HuH-7 (cell line): ENCODE measurements around the gene EIF3D.
A peak's percentile ranks its signal among the peaks of the same experiment; 100 is the strongest.

Experiments
- DNase-seq: peaks from one replicate; pipeline ENCODE4 v3.0.0; 2011; ENCODE audit warnings: low spot score

Gene EIF3D

DNA sequence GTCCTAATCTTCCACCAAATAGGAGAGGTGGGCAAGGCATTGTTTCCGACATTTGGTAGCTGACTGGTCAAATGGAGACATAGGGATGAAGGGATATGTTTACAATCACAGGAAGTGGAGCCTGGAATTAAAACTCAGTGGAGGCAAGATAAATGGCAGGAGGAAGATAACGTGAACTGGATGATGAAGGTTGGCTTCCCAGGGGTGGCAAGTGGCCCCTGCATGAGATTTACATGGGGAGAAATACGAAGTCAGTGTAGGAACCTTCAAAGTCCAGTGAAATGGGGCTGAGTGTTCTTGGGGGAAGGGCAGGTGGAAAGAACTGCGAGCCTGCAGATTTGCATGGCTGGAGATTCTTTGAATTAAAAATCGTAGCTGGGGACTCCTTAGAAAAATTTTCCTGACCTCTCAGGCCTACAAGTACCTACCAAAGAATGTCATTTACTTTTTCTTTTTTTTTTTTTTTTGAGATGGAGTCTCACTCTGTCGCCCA, 21.4 kb downstream of the EIF3D start:
- DNase-seq: no peak

DNA sequence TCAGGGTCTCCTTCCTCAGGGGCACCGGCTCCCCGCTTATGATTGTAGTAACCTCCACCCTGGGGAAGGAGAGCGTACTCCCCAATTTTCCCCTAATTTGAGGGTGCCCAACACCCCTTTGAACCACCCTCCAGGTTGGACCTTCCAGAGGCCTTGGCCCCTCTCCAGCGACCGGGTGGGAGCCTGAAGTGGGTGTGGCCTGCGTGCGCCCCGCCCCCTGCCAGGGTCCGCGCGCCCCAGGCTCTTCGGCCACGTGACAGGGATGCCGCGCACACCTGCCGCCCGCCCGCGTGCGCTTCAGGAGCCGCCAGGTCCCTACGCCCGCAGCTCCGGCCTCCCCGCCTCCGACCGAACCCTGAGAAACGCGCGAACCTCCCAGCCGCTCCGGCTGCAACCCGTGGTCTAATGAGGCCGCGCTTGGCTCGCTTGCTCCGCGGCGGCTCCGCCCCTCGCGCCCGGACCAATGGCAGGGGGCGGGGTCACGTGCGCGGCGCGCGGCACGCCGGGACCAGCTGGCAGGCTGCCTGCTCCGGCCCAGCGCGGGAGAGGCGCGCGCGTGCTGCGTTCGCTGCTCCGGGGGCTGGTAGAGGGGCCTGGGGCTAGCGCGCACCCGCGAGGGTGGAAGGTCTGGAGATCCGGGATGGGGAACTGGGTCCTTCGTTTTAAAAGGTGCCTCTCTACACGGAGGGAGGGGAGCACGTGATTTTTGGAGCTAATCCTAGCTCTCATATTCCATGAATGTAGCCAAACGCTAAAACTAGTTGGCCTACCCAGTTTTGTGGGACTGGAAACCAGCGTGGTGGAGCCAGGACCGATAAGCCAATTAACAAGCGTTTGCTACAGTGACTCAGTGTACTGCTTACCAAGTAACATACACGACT, 22.1 kb downstream of the EIF3D start, which contains the start of gene FOXRED2:
Gene FOXRED2, minus strand, starts transcription at position 404 of the 881 bp plus-strand sequence. CDS start 618 bp downstream, outside the sequence.
- peak; percentile 96 for DNase-seq

DNA sequence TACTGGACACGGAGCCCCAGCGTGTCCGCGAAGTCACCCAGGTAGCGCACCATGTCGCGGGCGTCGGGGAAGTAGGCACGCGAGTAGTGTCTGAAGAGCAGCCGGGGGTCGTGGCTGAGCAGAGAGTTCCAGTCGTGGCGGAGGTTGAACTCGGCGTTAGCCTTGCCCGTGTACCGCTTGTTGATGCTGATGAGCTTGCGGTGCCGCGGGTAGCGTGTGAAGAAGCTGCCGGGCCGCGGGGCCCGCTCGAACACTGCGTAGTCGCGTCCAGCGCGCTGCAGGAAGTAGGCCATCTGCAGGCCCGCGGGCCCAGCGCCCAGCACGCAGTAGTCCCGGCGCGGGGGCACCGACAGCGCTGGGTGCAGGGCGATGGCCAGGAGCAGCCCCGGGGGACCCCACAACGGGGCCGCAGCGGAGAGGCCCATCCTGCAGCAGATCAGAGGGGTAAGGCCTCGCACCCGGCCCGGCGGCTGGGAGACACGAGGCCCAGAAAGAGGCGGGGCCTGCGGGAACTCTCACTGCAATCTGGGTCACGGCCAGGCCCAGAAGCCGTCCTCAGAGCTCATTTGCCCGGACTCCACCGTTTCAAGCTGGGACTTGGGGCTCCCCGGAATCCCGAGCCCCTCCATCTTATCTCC, 22.8 kb downstream of the EIF3D start:
- DNase-seq: no peak

DNA sequence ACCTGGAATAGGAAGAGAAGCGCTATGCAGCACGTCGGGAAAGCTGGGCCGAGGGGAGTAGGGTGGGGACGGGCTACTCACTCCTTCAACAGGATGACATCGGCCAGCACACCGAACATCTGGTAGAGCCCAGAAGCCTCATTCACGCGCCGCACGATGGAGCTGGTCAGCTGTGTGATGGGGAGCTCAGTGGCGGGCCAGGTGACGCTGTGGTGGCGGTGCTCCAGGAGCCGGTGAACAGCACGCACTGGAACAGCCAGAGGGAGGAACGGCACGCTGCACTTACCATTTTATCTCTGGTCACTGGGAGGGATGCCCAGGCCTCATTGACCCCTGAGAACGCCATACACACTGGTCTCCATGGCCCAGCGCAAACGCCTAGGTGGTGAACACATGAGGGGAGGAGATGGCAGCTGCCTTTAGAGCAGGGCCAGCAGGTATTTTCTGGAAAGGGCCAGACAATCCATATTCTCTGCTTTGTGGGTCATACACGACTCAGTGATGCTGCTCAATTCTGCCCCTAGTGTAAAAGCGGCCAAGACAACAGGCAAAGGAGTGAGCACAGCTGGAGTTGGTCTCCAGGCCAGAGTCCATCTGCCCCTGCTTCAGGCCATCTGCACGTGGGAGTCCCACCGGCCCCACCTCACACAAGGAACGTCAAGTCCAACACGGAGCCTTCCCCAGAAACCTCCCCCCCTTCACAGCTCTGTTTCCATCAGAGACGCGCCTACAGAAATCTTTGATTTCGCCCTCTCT, 30.9 kb downstream of the EIF3D start:
- no peak for DNase-seq

DNA sequence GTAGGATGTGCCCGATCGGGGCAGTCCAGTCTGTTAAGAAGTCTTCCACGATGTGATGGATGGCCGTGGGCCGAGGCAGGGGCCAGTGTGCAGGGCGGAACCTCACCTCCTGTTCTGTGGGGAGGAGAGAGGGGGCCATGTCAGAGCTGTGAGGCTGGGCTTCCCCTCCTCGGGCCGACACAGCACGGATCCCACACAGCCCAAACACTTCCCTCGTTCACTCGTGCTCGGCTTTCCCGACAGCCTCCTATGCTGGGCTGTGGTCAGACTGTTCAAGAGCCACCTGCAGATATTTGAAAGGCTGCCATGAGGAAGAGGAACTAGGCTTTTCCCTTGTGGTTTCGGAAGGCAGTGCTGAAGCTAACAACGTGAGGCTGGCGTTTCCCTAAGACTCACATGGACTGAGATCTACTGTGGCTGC, 35.3 kb downstream of the EIF3D start:
- no peak for DNase-seq

DNA sequence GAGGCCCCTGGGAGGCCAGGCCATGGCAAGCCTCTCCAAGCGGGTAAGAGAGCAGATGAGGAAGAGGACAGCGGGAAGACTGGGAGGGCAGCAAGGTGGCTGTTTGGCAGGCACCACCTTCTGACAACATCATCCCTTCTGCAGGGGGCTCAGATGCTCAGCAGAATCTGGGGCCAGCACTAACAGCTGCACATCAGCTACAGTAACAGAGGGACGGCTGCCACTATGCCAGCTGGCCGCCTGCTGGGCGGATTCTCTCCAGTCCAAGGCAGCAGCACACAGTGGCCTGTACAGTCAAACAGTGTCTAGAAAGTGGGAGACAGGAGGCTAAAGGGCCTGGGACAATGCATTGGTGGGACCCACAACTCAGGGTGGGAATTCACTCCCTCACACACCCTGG, 36.9 kb downstream of the EIF3D start:
- DNase-seq: no peak

DNA sequence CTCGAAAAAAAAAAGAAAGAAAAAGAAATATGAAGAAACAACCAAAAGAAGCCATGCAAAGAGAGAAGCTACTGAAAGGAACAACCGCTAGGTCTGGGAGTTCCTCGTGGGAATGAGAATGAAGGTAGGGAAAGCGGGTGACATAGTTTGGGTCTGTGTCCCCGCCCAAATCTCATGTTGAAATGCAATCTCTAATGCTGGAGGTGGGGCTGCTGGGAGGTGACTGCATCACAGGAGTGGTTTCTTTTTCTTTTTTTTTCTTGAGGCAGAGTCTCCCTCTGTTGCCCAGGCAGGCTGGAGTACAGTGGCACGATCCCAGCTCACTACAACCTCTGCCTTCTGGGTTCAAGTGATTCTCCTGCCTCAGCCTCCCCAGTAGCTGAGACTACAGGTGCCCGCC, 37.8 kb downstream of the EIF3D start:
- no peak for DNase-seq

DNA sequence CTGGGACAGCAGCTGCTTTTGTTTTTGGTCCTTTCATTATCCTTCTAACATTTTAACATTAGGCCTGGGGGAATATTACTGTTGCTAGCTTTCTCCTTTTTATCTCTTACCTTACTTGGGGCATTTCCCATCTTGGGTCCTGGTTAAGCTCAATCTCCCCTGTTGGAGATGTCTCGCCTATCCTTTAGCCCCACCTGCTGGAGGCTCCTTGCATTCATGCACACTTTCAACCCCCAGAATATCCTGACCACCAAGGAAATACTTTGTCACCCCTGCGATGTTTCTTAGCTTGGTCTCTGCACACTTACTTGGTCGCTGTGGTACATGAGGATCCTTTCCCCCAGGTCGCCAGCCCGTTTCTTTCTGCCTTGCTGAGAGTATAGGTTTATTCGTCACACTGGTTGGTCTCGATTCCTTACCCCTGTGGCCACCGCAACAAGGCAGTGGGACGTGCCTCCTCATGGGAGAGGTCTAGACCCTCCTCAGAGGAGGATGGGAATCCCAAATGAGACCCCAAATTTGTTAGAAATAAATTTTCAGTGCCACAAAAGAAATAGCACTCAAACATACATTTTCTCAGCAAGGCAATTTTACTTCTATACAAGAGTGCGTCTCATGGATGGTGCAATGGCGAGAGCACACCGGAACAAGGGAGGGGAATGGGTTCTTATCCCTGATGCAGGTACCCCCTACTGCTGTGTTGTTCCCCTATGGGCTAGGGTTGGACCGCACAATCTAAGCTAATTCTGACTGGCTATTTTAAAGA, 42.2 kb downstream of the EIF3D start:
- peak; percentile 32 for DNase-seq

DNA sequence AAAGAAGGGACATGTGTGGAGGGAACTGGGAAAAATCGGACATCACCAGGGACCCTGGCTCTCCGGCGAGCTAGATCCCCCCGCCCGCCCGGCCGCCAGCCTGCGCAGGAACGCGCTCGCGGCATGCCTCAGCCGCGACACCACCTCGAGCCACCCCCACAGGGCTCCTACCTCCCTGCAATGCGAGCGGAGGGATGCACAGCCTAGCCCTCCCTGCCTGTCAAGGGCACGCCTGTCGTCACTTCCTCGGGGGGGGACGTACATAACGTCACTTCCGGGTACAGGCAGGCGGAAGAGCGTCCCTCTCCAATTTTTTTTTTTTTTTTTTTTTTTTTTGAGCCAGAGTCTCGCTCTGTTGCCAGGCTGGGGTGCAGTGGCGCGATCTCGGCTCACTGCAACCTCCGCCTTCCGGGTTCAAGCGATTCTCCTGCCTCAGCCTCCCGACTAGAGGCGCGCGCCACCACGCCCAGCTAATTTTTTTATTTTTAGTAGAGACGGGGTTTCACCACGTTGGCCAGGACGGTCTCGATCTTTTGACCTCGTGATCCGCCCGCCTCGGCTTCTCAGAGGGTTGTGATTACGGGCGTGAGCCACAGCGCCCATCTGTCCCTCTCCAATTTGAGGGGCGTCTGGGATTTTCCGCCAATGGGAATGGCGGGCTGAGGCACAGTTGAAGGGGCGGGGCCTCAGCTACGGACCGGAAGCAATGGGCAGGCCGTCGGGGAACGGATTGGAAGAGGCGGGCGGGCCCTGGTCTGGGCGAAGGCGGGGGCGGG, 47.4 kb downstream of the EIF3D start, which contains the start of gene TXN2:
Gene TXN2, minus strand, starts transcription at position 248 of the 776 bp plus-strand sequence. CDS start 803 bp downstream, outside the sequence.
- peak; percentile 95 for DNase-seq

DNA sequence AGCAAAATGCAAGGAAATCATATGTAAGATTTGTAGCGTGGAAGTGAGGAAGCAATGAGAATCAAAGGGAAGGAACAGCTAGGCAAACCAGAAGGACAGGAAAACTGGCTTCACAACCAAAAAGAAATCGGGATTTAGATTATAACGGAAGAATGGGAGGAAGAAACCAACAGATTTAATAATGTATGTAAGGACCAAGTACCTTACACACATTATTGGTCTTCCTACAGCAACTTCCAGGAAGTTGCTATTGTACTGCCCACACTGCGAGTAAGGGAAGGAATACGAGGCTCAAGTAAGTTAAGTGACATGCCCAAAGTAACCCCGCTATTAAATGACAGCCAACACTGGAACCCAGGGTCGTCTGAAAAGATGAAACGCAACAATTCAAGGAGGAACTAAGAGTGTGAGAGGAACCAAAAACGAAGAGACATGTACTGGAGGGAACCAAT, 48.0 kb downstream of the EIF3D start:
- DNase-seq: no peak

DNA sequence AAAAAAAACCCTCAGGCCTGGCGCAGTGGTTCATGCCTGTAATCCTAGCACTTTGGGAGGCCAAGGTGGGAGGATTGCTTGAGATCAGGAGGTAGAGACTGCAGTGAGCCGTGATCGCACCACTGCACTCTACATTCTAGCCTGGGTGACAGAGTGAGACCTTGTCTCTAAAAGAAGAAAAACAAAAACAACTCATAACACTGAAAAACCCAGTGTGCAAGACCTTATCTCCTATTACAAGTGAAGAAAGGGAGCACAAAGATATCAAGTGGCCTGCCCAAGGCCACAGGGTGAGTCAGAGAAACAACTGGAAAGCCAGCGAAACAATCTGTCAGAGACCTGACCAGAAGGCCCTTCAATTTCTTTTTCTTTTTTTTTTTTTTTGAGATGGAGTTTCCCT, 50.0 kb downstream of the EIF3D start:
- DNase-seq: no peak

DNA sequence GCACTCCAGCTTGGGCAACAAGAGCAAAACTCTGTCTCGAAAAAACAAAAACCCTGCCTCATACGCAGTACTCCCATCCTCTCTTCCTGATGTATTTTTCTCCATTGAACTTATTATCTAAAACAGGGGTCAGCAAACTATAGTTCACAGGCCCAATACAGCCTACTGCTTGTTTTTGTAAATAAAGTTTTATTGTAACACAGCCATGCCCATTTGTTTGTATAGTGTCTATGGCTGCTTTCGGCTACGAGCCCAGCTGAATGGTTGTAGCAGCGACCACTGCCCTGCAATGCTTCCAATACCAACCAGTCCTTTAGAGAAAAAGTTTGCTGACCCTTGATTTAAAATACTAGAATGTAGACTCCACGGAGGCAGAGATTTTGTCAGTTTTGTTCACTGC, 53.6 kb downstream of the EIF3D start:
- no peak for DNase-seq

DNA sequence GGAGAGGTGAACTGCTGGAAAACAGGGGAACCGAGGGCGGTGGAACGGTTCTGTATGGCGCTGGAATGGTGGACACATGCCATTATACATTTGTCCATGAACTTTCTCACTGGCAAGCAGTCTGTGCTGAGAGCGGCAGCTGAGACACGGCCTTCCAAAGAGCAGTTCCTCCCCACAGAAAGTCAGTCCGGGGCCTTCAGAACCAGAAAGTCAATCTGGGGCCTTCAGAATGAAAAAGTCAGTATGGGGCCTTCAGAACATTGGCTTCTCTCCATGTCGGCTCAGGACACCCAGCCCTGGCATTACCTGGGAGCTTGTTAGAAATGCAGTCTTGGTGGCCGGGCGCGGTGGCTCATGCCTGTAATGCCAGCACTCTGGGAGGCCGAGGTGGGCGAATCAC, 56.3 kb downstream of the EIF3D start:
- no peak for DNase-seq

DNA sequence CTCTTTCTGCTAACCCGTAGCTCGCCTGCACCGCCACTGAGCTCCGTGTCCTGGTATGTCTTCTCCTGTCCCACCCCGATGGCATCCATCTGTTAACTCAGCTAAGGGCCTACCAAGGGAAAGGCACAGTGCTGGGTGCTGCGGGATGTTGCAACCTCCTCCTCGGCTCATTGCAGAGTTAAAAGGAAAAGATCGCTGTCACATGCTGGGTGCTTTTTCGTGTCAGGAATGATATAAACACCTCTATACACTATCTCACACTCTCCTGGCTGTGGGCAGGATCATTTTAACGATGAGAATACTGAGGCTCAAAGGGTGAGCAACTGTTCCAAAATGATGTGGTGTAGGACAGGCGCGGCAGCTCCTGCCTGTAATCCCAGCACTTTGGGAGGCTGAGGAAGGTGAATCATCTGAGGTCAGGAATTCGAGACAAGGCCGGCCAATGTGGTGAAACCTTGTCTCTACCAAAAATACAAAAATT, 57.6 kb downstream of the EIF3D start:
- no peak for DNase-seq

DNA sequence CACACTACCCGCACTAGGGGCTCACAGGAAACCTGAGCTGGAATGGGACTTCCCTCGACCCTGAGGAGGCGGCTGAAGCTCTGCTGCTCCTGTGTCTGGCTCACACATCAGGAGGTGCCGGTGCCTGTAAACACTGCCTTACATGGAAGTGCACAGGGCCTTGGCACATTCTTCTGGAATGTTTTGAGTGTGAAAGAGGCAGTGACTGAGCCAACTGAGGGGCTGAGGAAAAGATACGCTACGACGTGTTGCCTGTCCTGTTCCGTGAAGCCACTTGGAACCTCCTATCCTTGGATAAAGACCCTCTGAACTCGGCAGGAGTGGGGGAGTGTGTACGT, 58.0 kb downstream of the EIF3D start:
- DNase-seq: no peak

DNA sequence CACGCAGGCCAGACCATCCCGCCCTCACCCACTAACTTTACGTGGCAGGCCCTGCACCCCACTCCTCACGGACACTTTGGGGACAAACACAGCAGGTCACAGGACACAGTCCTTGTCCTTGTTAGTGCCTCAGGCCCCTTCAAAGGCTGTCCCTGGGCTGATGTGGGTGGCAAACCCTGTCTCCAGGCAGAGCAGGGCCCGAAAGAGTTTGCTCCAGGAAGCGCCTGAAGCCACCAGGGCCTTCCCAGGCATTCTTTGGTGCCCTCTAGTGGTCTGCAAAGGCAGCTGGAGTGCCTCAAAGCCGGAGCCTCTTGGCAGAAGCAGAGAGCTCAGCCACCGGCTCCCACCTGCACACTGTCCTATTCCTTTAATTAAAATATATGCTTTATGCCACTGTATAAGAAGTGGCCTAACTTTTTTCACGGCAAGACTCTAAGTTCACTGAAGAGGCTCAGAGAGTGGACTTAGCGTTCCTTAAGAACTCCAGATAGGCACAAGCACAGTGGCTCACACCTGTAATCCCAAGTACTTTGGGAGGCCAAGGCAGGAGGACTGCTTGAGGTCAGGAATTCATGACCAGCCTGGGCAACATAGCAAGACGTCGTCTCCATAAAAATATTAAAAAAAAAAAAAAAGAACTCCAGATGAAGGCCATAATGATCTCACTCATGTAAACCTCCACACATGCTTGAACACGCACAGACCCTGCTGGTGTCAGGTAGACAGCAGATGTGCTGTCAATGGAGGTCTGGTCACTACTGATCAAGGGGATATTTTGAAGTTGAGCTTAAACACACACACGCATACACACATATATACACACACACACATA, 58.6 kb downstream of the EIF3D start:
- peak; percentile 90 for DNase-seq

DNA sequence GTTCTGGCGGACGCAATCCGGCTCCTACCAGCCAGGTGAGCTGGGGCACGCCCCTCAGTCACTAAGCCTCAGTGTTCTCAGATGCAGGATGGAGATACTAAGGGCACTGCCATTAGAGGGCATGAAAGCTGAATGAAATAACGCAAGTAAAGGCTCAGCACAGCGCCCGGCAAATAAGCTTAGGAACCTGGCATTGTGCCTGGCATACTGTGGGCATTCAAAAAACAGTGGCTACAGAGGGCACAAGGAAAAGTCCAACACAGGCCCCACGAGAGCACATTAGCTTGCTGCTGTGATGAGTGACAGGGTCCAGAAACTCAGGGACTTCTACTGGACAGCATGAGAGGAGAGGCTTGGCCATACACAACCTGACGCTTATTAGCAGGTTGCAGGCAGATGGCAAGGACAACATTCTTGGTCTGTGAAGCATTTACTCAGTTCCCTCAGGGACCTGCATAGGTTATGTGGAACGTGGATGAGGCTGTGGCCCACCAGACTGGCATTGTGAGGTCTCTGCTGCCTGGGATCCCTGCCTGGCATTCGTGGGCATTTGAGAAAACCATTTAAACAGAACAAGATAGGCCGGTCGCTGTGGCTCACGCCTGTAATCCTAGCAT, 59.8 kb downstream of the EIF3D start:
- no peak for DNase-seq

DNA sequence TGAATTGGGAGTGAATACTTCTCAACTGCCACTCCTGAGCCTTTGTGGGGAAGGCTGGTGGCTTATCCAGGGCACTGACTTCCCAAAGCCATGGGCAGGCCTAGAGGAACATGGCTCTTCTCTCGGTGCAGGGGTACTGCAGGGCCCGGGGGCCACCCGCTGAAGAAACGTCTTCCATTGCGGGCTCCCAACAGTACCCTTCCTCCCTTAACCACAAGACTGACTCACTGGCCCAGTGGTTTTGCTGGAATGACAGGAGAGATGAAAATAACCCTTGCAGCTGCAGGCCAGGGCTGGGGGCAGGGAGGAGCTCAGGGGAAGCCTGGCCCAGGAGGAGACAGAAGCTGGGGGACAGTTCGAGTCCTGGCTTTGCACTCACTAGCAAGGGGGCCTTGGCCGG, 61.0 kb downstream of the EIF3D start:
- no peak for DNase-seq
